ENCODE measurements around the gene PMEPA1. TPM values are rescaled to one million over a fixed set of nuclear protein-coding genes. Genes with fewer than 3 reads are reported as not detected.

The PMEPA1 gene
- total and polyA plus RNA-seq, 10 of the 15 experiments (the other 5 are each of a cell fraction or from before 2014, with no cell fraction given): 0.02 to 0.10 (median 0.04) TPM; not detected in 3

- no peak for ATAC-seq
- BruUV-seq (replicated peaks): no TSS peak
- no peaks in the 10 kb centered on the region; the same call in 2 of the 3 replicates for H3K9me3 ChIP-seq (replicated peaks; ENCODE audit: control insufficient read depth, insufficient read depth, low read length)
- H3K4me1 ChIP-seq (ENCODE audit: control insufficient read depth, insufficient read depth, low read length): no peaks in the 10 kb centered on the region
- no peak for TF ChIP-seq SMC3 (IDR thresholded peaks at IDR 0.05; ENCODE audit: borderline replicate concordance, low read length)
- no peak for TF ChIP-seq USF1 (IDR thresholded peaks at IDR 0.05; ENCODE audit: borderline replicate concordance, extremely low read length, insufficient read depth, low read depth, low read length)
- no peak for TF ChIP-seq ATF7 (IDR thresholded peaks at IDR 0.05; ENCODE audit: low read depth)
- no peak for TF ChIP-seq RAD21 (IDR thresholded peaks at IDR 0.05; ENCODE audit: insufficient read depth, low read depth, low read length)
- no peak for TF ChIP-seq ZNF217 (IDR thresholded peaks at IDR 0.05)
- TF ChIP-seq MYC (IDR thresholded peaks at IDR 0.05; ENCODE audit: insufficient read depth, insufficient read length, insufficient replicate concordance, low read length, severe bottlenecking): no peak
- TF ChIP-seq ZNF207 (IDR thresholded peaks at IDR 0.05; ENCODE audit: borderline replicate concordance): no peak
- no peak for TF ChIP-seq ATF3 (IDR thresholded peaks at IDR 0.05; ENCODE audit: borderline replicate concordance, extremely low read depth, low read depth, low read length)
- no peak for TF ChIP-seq SKIL (IDR thresholded peaks at IDR 0.05; ENCODE audit: low read depth, poor library complexity, severe bottlenecking)
- no peak for TF ChIP-seq SUZ12 (IDR thresholded peaks at IDR 0.05; ENCODE audit: unreplicated experiment)
- TF ChIP-seq BRCA1 (IDR thresholded peaks at IDR 0.05; ENCODE audit: low read depth, low read length): no peak
- H4K20me1 ChIP-seq (ENCODE audit: control insufficient read depth, insufficient read depth): no peaks in the 10 kb centered on the region
- H3K36me3 ChIP-seq (ENCODE audit: control insufficient read depth in 2 of 2, insufficient read depth in 2 of 2, low read length in 1 of 2): no peaks in the 10 kb centered on the region
- ChIA-PET SMC1A (ENCODE audit: uncharacterized antibody, unreplicated experiment) (interaction anchor here (1.5 kb wide), 1 partner anchor 10 kb away, joined by 4 read pairs; the partner anchor contains the start of gene ZBP1), RAD21 (ENCODE audit: unreplicated experiment) (interaction anchor here (1.4 kb wide), 1 partner anchor 11 kb away, joined by 3 read pairs; no protein-coding TSS in a partner anchor), POLR2A (no interaction called here), CTCF (interaction anchor here (0.6 kb wide), 2 partner anchors 441 to 457 kb away, joined by 3 read pairs; no protein-coding TSS in a partner anchor)
- DNase-seq (ENCODE audit: low read depth, low spot score): no peak
- intact Hi-C loops (cut with micrococcal nuclease; ENCODE audit: unreplicated experiment) (no loop called here), in situ Hi-C loops (cut with MboI) (no loop called here)
- H3K4me2 ChIP-seq (ENCODE audit: control insufficient read depth, insufficient read depth): no peak overlapping the region
- no peak overlapping the region for H3K9ac ChIP-seq (ENCODE audit: control insufficient read depth, insufficient read depth, low read length)
- H3K27ac ChIP-seq (ENCODE audit: control insufficient read depth, insufficient read depth): no peak overlapping the region
- no peak overlapping the region for H3K4me3 ChIP-seq
- FAIRE-seq: no peak
- peaks cover 0 to 4% of the 10 kb centered on the region in 2 experiments; a peak in 2 of 4 replicates for H3K27me3 ChIP-seq (replicated peaks in 1 of 2; ENCODE audit: control insufficient read depth in 2 of 2, insufficient read depth in 2 of 2, low read length in 1 of 2)
- 19% methylated on average over 3 of the region's 4 CpGs for WGBS (ENCODE audit: insufficient coverage, insufficient replicate concordance, low lambda C conversion rate, missing lambda C conversion rate)
- no peaks in the 10 kb centered on the region for H3K79me2 ChIP-seq (ENCODE audit: control insufficient read depth, insufficient read depth, low read length)
- no peak overlapping the region for H2AFZ ChIP-seq (ENCODE audit: control insufficient read depth, low read depth, low read length)
These were observed 79.8 kb downstream of the PMEPA1 start for GRCh38 chr20:57630061-57630460.
